ENCODE data around the gene EVA1C.

EVA1C gene

GRCh38 chr21:32406405-32406804 lies 6.1 kb upstream of the EVA1C start:
- no peaks in the 10 kb centered on the region for H3K9me3 Mint-ChIP-seq
- H3K4me1 Mint-ChIP-seq, result peaks cover 14% of the 10 kb centered on the region

DNA sequence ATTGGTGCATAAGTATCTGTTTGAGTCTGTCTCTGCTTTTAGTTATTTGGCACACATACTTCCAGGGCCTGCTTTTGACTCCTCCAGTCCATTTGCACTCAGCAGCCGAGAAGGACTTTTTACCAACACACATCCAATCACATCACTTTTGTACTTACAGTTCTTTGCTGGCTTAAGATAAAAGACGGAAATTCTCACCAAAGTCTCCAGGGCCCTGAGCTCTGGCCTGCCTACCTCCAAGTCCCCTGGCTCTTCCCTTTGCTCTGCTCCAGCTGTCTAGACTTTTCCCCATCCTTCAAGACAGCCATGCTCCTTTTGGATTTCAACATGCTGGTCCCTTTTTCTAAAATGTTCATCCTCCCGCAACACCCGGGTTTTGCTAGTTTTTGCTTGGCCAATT lies 2.2 kb upstream of the EVA1C start:
- DNase-seq (no peak), ATAC-seq (no peak)
- peaks cover 2% of the 10 kb centered on the region for H3K36me3 Mint-ChIP-seq (ENCODE audit: low read depth)
- H3K27me3 Mint-ChIP-seq, result peaks cover 1% of the 10 kb centered on the region
- no peaks in the 10 kb centered on the region for H3K9me3 Mint-ChIP-seq
- H3K4me1 Mint-ChIP-seq, result peaks cover 34% of the 10 kb centered on the region
- H3K4me3 Mint-ChIP-seq, result peak overlapping the region; percentile 91
- no peak overlapping the region for H3K27ac Mint-ChIP-seq

More at GRCh38 chr21:32406405-32406804, 6.1 kb upstream of the EVA1C start:
- Mint-ChIP-seq H3K36me3 (ENCODE audit: low read depth) (no peaks in the 10 kb centered on the region), H3K4me3 (no peak overlapping the region), H3K27me3 (peaks cover 4% of the 10 kb centered on the region), H3K27ac (no peak overlapping the region)
- ATAC-seq, result no peak
- DNase-seq, result no peak

- H3K9me3 Mint-ChIP-seq, result no peaks in the 10 kb centered on the region
- peaks cover 1% of the 10 kb centered on the region for H3K27me3 Mint-ChIP-seq
- peak overlapping the region; percentile 91 for H3K4me3 Mint-ChIP-seq
- peaks cover 2% of the 10 kb centered on the region for H3K36me3 Mint-ChIP-seq (ENCODE audit: low read depth)
- ATAC-seq (no peak), DNase-seq (no peak)
- H3K27ac Mint-ChIP-seq, result peak overlapping the region; percentile 95
- H3K4me1 Mint-ChIP-seq, result peaks cover 38% of the 10 kb centered on the region
Observed at GRCh38 chr21:32410916-32411315, 1.6 kb upstream of the EVA1C start.

GRCh38 chr21:32411350-32412161 lies 950 bp upstream of the EVA1C start:
- Mint-ChIP-seq H3K27me3 (peaks cover 1% of the 10 kb centered on the region), H3K4me1 (peaks cover 40% of the 10 kb centered on the region), H3K36me3 (ENCODE audit: low read depth) (peaks cover 2% of the 10 kb centered on the region), H3K4me3 (peak overlapping the region; percentile 91), H3K27ac (peak overlapping the region; percentile 95), H3K9me3 (no peaks in the 10 kb centered on the region)
- ATAC-seq (peak; percentile 70), DNase-seq (peak; percentile 74)

- DNase-seq (peak; percentile 28), ATAC-seq (no peak)
- Mint-ChIP-seq H3K27ac (peak overlapping the region; percentile 80), H3K4me3 (peak overlapping the region; percentile 88), H3K36me3 (ENCODE audit: low read depth) (peaks cover 2% of the 10 kb centered on the region), H3K4me1 (peaks cover 41% of the 10 kb centered on the region), H3K27me3 (peaks cover 1% of the 10 kb centered on the region), H3K9me3 (no peaks in the 10 kb centered on the region)
Observed at GRCh38 chr21:32413015-32413504, 554 bp downstream of the EVA1C start.

DNA sequence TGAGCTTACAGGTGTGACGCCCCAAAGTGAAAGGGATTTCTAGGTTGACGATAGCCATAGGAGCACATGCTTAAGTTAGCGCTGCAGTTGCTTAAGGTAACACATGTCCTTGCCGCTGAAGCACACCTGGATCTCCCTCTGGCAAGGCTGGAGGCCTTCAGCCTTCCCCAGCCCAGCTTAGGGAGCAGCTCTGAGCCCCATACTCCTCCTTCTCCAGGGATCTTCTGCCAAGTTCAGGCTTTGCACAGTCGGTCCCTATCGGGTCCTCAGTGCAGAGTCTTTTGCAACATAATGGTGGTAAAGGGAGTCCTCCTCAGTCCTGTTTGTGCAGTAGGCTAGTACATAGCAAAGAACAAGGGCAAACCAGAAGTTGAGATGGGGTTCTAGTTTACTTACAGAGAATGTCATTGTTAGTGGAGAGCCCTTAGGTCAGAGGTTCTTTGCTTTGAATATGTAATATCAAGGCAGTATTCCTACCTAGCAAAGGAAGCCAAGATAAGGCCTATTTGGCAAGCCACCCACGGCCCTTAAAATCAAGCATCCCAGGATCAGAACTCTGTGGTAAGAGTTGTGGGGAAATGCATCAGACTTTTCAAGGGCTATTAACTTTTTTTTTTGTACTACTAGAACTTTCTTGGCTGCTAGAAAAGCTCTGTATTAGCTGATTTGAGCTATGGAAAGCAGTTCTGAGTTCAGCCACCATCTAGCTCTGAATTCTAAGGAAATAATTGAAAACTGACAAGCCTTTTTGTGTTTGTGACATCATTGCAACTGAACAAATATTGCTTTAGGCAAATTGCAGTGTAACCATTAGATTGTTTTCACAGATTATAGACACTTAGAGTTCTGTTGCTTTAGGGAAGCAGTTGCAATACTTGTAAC lies 1.4 kb downstream of the EVA1C start:
- peak overlapping the region; percentile 88 for H3K4me3 Mint-ChIP-seq
- H3K4me1 Mint-ChIP-seq, result peaks cover 44% of the 10 kb centered on the region
- H3K27me3 Mint-ChIP-seq, result peaks cover 1% of the 10 kb centered on the region
- ATAC-seq (no peak), DNase-seq (no peak)
- peaks cover 2% of the 10 kb centered on the region for H3K36me3 Mint-ChIP-seq (ENCODE audit: low read depth)
- H3K9me3 Mint-ChIP-seq, result no peaks in the 10 kb centered on the region
- peak overlapping the region; percentile 29 for H3K27ac Mint-ChIP-seq

GRCh38 chr21:32414579-32415358 lies 2.3 kb downstream of the EVA1C start:
- no peak for ATAC-seq
- Mint-ChIP-seq H3K4me1 (peaks cover 44% of the 10 kb centered on the region), H3K27ac (no peak overlapping the region), H3K36me3 (ENCODE audit: low read depth) (peaks cover 2% of the 10 kb centered on the region), H3K27me3 (no peaks in the 10 kb centered on the region), H3K9me3 (no peaks in the 10 kb centered on the region), H3K4me3 (peak overlapping the region; percentile 6)
- DNase-seq, result no peak

- H3K4me3 Mint-ChIP-seq, result no peak overlapping the region
Observed at GRCh38 chr21:32415451-32416398, 3.2 kb downstream of the EVA1C start.

DNA sequence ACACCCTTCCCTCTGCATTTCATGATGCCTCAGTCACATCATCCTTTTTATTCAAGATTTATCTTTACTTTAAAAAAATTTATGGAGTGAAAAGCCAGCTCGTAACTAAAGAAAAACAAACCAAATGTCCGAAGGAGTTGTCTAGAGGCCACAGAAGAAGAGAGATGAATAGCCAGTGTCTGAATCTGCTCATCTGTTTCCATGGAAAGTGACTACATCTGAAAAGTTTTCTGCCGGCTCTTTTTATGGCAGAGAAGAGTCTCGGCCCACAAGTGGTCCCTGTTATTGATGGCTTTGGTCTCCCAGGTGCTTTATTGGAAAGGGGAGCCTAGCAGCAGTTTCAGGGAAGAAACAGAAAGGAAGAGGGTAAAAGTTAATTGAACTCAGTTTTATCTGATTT lies 5.6 kb downstream of the EVA1C start:
- peaks cover 26% of the 10 kb centered on the region for H3K4me1 Mint-ChIP-seq
- peaks cover 8% of the 10 kb centered on the region for H3K36me3 Mint-ChIP-seq (ENCODE audit: low read depth)
- ATAC-seq (no peak), DNase-seq (no peak)
- H3K4me3 Mint-ChIP-seq, result no peak overlapping the region
- no peaks in the 10 kb centered on the region for H3K27me3 Mint-ChIP-seq
- no peaks in the 10 kb centered on the region for H3K9me3 Mint-ChIP-seq
- no peak overlapping the region for H3K27ac Mint-ChIP-seq

More at GRCh38 chr21:32415451-32416398, 3.2 kb downstream of the EVA1C start:
- no peaks in the 10 kb centered on the region for H3K27me3 Mint-ChIP-seq
- H3K9me3 Mint-ChIP-seq, result no peaks in the 10 kb centered on the region
- ATAC-seq, result no peak
- H3K36me3 Mint-ChIP-seq (ENCODE audit: low read depth), result peaks cover 2% of the 10 kb centered on the region
- no peak overlapping the region for H3K27ac Mint-ChIP-seq
- peaks cover 38% of the 10 kb centered on the region for H3K4me1 Mint-ChIP-seq
- DNase-seq, result no peak

DNA sequence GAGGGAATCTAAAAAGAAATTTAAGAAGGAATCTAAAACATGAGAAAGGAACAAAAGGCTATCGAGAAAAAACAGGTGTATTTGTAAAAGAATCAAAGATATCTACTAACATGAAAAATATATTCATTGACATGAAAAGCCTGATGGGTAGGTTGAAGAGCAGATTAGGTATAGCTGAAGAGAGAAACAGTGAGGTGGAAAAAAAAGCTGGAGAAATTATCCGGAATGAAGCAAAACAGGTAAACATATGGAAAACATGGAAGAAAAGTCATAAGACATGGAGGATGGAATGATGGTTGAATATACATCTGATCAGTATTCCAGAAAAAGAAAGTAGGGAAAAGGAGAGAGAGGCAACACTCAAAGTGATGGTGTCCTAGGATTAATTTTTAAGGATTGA lies 9.6 kb downstream of the EVA1C start:
- no peak overlapping the region for H3K4me3 Mint-ChIP-seq
- peaks cover 3% of the 10 kb centered on the region for H3K4me1 Mint-ChIP-seq
- H3K27me3 Mint-ChIP-seq, result no peaks in the 10 kb centered on the region
- DNase-seq (no peak), ATAC-seq (no peak)
- H3K27ac Mint-ChIP-seq, result no peak overlapping the region
- H3K9me3 Mint-ChIP-seq, result no peaks in the 10 kb centered on the region
- peaks cover 9% of the 10 kb centered on the region for H3K36me3 Mint-ChIP-seq (ENCODE audit: low read depth)

DNA sequence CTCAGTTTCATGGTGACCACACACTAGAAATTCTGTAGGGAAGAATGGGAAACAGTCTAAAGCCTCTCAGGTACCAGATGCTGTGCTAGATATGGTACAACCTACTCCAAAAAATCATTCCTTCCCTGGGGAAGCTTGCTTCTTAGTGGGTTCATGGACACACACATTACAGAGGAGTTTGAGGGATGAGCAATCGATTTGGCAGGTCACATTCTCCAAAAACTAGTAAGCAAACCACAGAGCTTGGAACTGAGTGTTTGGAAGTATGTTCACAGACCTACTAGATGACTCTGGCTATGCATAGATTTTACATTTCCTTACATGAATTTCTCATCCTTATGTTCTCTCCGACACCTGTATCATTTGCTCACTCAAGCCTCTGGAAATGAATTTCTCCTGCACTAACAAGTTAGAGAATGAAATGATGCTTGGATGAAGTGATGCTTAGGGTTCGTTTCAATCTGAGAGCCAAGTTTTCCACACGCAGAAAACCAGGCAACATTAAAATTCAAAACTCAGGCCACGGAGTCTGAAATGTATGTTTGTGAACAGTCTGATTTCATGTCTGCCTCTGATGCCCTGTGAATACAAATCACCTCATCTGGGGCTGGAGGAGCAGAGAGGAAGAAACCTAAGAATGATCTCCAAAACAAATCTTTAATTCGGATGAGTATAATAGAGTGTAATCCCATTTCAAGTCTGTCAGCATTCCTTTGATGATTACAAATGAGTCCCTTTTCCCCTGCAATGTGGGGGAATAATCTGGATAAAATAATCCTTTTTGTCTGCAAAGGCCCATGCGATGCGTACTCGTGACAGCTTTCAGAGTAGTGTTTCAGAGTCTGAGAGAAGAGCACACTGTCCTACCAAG lies 11.0 kb downstream of the EVA1C start:
- Mint-ChIP-seq H3K9me3 (no peaks in the 10 kb centered on the region), H3K4me1 (no peaks in the 10 kb centered on the region), H3K27me3 (no peaks in the 10 kb centered on the region), H3K36me3 (ENCODE audit: low read depth) (peaks cover 9% of the 10 kb centered on the region), H3K27ac (no peak overlapping the region), H3K4me3 (no peak overlapping the region)
- ATAC-seq, result no peak
- no peak for DNase-seq

GRCh38 chr21:32424191-32424535 lies 11.7 kb downstream of the EVA1C start:
- ATAC-seq (no peak), DNase-seq (no peak)
- Mint-ChIP-seq H3K36me3 (ENCODE audit: low read depth) (peaks cover 9% of the 10 kb centered on the region), H3K4me3 (no peak overlapping the region), H3K27ac (no peak overlapping the region), H3K9me3 (no peaks in the 10 kb centered on the region), H3K27me3 (no peaks in the 10 kb centered on the region), H3K4me1 (no peaks in the 10 kb centered on the region)

DNA sequence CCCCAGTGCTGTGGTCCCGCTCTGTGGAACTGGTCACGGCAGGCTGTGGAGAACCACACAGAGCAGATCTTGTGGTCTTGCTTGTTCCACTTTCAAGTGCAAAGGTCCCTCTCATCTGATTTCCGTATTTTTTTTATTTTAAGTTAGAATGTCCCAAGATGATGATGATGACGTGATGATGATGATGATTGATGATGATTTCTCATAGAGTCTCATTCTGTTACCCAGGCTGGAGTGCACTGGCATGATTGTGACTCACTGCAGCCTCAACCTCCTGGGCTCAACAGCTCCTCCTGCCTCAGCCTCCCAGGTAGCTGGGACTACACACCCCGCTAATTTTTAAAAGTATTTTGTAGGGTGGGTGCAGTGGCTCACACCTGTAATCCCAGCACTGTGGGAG lies 12.2 kb downstream of the EVA1C start:
- no peak overlapping the region for H3K4me3 Mint-ChIP-seq
- peaks cover 9% of the 10 kb centered on the region for H3K36me3 Mint-ChIP-seq (ENCODE audit: low read depth)
- no peak overlapping the region for H3K27ac Mint-ChIP-seq
- ATAC-seq (no peak), DNase-seq (no peak)
- H3K9me3 Mint-ChIP-seq, result no peaks in the 10 kb centered on the region
- H3K27me3 Mint-ChIP-seq, result no peaks in the 10 kb centered on the region
- no peaks in the 10 kb centered on the region for H3K4me1 Mint-ChIP-seq

Data from activated naive CD8-positive, alpha-beta T cell treated with anti-CD3 and anti-CD28 coated beads, Interleukin-2, amount 50 U/mL, for 24 hours (primary cell).